ENCODE data around the gene TGFBR1.
"Not testable (repeated sequence)": the region's sequence is repeated elsewhere in the genome, so short reads cannot be mapped to it uniquely, and the experiment has no call there.

TGFBR1 gene

GRCh38 chr9:99192786-99193465, 88.0 kb downstream of the TGFBR1 start:
- FAIRE-seq, result no peak

DNA sequence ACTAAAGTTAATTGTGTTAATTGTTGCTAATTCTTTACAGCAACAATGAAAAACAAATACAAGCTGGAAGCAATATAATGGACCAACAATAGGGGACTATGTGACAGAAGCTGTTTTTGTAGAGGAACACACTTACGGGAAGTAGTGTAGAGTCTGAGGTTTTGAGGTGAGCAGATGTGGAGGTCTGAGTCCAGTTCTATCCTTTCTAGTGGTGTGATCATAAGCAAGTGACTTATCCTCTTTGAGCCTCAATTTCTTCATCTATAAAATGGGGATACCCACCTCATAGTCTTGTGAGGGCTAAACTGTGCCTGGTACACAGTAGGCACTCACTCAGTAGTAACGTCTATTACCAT, 88.5 kb downstream of the TGFBR1 start:
- FAIRE-seq, result no peak

GRCh38 chr9:99196484-99196883, 91.6 kb downstream of the TGFBR1 start:
- not testable (repeated sequence) for FAIRE-seq

DNA sequence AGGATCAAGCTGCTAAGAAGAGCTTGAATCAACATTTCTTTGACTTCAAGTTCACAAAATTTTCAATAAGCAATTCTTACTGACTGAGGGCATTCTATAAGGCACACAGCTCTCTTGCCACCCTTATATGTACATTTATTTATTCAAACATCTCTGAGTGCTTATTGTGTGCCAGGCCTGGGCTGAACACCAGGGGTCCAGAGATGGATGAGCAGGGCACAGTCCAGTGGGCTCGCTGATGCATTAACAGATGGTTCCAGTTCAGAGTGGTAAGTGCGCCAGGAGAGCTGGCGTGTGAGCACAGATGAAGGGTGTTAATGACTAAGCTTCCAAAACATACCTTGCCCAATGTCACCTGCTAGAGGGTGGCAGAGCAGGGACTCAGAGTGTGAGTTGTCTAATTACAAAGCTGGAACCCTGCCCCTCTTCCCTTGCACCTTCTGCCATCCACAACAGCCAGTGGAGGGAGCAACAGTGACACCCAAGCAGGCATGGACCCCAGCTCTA, 92.3 kb downstream of the TGFBR1 start:
- no peak for FAIRE-seq

- FAIRE-seq, result no peak
These were observed 93.1 kb downstream of the TGFBR1 start for GRCh38 chr9:99197987-99198386.

DNA sequence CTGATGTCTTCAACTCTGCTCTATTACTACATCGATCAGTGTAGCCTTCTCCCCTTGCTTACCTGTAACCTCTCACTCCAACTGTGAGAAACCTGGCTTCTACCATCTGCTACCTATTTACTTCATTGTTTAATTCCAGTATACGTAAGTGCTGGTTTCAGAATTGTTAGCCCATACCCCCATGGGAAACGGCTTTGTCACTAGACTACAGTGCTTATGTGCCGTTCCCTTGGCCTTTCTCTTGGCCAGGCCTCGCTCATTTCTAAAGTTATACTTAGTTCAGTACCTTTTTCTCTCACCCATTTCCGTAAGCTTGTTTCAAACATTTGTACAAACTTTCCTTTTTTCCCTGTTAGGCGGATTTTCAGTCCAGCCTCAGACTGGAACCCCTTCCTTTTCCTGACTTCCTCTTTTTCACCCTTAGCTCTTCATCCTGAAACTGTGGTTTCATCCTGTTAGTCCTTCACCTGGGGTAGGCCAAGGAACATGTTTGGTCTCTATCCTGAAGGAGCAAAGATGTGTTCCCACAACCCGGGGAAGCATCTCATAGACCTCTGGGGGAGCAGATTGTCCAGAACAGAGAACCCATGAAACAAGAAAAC, 95.1 kb downstream of the TGFBR1 start:
- no peak for FAIRE-seq

DNA sequence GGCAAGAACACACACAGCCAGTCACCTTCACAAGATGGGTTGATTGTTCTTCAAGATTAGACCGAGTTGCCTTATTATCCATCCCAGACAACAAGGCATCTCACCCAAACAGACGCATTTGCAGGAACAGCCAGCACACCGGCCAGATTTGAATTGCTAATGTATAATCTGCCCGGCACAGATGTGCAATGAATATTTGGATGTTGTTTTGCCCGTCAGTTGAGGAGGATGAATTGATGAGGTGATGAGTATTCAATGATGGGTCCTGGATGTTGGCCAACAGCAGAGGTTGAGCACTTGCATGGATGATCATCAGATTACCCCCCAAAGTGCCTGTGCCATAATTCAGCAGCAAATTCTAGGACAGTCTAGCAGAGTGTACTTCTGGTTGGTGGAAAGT, 96.7 kb downstream of the TGFBR1 start:
- no peak for FAIRE-seq

All from islet of Langerhans (tissue), 1 donor.